ENCODE measurements around the gene CNTN2.

GRCh38 chr1:205056956-205057568, 14.1 kb downstream of the CNTN2 start:
- TF ChIP-seq CTCF (conservative IDR thresholded peaks at IDR 0.05; ENCODE audit: low read depth, low read length) (no peak), MAZ (IDR thresholded peaks at IDR 0.05; ENCODE audit: borderline replicate concordance, low read depth, low read length) (no peak), ELK1 (IDR thresholded peaks at IDR 0.05; ENCODE audit: borderline replicate concordance, low read depth, low read length) (no peak), CEBPB (IDR thresholded peaks at IDR 0.05; ENCODE audit: low read depth, low read length) (no peak), POLR2A (IDR thresholded peaks at IDR 0.05; ENCODE audit: low read depth, low read length) (no peak), RFX5 (IDR thresholded peaks at IDR 0.05; ENCODE audit: low read depth, low read length) (no peak), MXI1 (IDR thresholded peaks at IDR 0.05; ENCODE audit: borderline replicate concordance, low read depth, low read length) (no peak), MAFK (IDR thresholded peaks at IDR 0.05; ENCODE audit: low read depth, low read length) (no peak), SMC3 (IDR thresholded peaks at IDR 0.05; ENCODE audit: low read depth, low read length) (no peak)
